HFFc6 (cell line): ENCODE results near the gene SUPT4H1. TPM values are rescaled to one million over a fixed set of nuclear protein-coding genes. Genes with fewer than 3 reads are reported as not detected.

Experiments
- DNase-seq: peaks from one replicate; pipeline ENCODE4 v3.0.0-alpha.2; 2018
- H3K27ac Mint-ChIP-seq: 2 replicates; pipeline ENCODE4 v1.8.0; 2020; ENCODE audit warnings: mild to moderate bottlenecking, mixed read lengths
- H3K27me3 Mint-ChIP-seq: 2 replicates; pipeline ENCODE4 v1.8.0; 2021; ENCODE audit warnings: mild to moderate bottlenecking, moderate library complexity, mixed read lengths; ENCODE audit not compliant: insufficient read depth
- H3K36me3 Mint-ChIP-seq: 2 replicates; pipeline ENCODE4 v1.8.0; 2021; ENCODE audit warnings: low read depth, mixed read lengths
- H3K4me1 Mint-ChIP-seq: 2 replicates; pipeline ENCODE4 v1.8.0; 2020; ENCODE audit warnings: low read depth, mixed read lengths
- H3K4me3 Mint-ChIP-seq: 2 replicates; pipeline ENCODE4 v1.8.0; 2020; ENCODE audit warnings: mild to moderate bottlenecking, moderate library complexity, mixed read lengths
- H3K9me3 Mint-ChIP-seq: 2 replicates; pipeline ENCODE4 v1.8.0; 2020; ENCODE audit warnings: mild to moderate bottlenecking, mixed read lengths
- total RNA-seq, 6 experiments: library from RNA; stranded (reverse); fragmentation: NEBNext Ultra II Directional; extraction: Animal tissue kit (Norgen Biotek cat#: 25700); gene quantifications; 2 replicates in 1 of 6; 3 replicates in 5 of 6; pipeline ENCODE4 v1.2.3, GENCODE V29; 2021
- TF ChIP-seq, protein P1 (sequence below): fragments of 200-600 bp; sonication (generic); IDR thresholded peaks from 2 replicates; pipeline ENCODE4 v1.5.0; 2021; ENCODE audit warnings: antibody characterized with exemption, mild to moderate bottlenecking

The SUPT4H1 gene
- total RNA-seq, 6 experiments from 2014 or later = 95.6 to 110 (median 105) TPM

DNA sequence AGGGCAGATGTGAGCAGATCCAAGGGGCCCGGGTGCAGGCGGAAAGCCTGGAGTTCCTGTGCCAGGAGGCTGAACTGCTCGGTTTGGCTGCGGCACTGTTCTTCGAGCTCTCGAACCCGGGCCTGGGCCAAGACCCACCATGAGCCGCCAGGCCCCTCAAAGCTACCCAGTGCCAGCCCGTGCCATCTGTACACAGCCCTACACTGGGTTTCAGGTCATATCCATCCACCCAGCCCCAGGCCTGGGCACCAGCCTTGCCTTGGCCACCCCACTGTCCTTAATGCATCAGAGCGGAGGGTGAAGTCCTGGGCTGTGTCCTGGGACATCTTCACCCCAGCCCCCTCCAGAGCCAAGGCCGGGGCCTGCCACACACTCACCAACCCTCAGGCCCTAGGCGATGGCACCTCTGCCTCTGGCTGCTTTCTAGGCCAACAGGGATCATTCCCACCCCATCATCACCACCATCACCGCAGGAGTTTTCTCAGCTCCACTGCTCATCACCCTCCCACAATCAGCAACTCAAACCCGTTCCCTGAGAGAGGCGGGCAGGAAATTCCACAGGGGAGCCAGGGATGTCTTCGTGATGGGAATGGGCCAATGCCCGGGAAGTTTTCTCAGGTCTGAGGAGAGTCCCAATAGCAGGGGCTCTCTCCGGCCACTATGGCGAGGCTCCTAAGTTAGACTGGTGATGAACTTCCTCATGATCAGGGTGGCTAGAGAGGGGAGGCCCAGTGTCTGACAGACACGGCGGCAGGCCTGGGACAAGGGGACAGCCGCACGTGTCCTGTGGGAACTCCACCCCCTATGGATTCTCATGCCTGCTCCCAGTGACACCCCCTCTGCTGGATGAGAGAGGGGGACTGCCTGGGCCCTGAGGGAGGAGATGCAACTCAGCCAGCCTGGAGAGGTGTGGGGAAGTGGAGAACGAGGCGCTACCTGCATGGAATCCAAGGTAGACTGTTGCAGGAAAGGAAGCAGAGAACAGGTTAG lies 32.5 kb downstream of the SUPT4H1 start:
- no peaks in the 10 kb centered on the region for H3K9me3 Mint-ChIP-seq
- peaks cover 6% of the 10 kb centered on the region for H3K4me1 Mint-ChIP-seq
- H3K4me3 Mint-ChIP-seq = no peak overlapping the region
- H3K36me3 Mint-ChIP-seq = no peaks in the 10 kb centered on the region
- no peak overlapping the region for H3K27ac Mint-ChIP-seq
- DNase-seq = no peak
- H3K27me3 Mint-ChIP-seq = peaks cover 14% of the 10 kb centered on the region
- TF ChIP-seq, protein P1, sequence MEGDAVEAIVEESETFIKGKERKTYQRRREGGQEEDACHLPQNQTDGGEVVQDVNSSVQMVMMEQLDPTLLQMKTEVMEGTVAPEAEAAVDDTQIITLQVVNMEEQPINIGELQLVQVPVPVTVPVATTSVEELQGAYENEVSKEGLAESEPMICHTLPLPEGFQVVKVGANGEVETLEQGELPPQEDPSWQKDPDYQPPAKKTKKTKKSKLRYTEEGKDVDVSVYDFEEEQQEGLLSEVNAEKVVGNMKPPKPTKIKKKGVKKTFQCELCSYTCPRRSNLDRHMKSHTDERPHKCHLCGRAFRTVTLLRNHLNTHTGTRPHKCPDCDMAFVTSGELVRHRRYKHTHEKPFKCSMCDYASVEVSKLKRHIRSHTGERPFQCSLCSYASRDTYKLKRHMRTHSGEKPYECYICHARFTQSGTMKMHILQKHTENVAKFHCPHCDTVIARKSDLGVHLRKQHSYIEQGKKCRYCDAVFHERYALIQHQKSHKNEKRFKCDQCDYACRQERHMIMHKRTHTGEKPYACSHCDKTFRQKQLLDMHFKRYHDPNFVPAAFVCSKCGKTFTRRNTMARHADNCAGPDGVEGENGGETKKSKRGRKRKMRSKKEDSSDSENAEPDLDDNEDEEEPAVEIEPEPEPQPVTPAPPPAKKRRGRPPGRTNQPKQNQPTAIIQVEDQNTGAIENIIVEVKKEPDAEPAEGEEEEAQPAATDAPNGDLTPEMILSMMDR = no peak

DNA sequence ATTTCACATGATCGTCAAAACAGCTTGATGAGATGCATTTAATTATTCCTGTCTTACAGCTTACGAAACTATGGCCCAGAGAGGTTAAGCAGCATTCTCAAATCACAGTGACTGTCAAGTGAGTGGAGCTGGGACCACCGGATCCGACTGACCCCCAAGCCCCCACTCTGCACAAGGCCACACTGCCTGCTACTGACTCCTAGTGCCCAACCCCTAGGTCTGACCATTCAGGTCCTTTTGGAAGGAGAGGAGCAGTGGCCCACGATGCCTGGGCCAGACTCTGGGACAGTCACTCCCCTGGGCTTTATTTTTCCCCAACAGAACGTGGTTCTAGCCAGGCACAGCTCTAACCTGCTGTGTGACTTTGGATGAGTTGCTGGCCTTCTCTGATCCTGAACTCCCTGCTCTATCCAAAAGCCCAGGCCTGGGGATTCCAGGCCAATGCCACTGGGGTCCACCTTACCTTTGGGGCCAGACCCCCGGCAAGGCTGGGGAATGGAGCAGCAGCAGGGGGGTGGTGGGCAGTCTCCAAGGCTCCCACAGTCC lies 33.3 kb downstream of the SUPT4H1 start:
- no peak overlapping the region for H3K27ac Mint-ChIP-seq
- peaks cover 14% of the 10 kb centered on the region for H3K27me3 Mint-ChIP-seq
- H3K4me1 Mint-ChIP-seq = peaks cover 6% of the 10 kb centered on the region
- no peak for DNase-seq
- H3K9me3 Mint-ChIP-seq = no peaks in the 10 kb centered on the region
- TF ChIP-seq, protein P1 = no peak
- no peak overlapping the region for H3K4me3 Mint-ChIP-seq
- no peaks in the 10 kb centered on the region for H3K36me3 Mint-ChIP-seq

DNA sequence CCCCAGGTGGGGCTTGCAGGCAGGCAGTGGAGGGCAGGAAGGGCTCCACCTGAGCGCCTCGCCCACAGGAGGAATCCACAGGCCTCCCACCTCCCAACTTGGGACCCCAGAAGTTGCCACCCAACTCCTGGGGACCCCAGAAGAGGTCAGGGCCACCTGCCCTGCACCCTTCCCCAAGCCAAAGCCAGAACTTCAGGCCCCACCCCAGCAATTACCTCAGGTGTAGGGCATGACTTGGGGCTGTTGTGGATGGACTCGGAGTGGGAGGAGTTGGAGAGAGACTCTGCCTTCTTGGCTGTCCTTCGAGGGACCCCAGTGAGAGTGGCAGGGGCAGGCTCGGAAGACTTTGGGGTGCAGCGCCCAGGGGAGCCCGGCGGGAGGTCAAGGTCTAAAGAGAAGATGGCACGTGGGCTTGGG lies 33.9 kb downstream of the SUPT4H1 start:
- TF ChIP-seq, protein P1 = no peak
- Mint-ChIP-seq H3K27me3 (peaks cover 14% of the 10 kb centered on the region), H3K27ac (no peak overlapping the region), H3K4me3 (no peak overlapping the region), H3K36me3 (no peaks in the 10 kb centered on the region), H3K9me3 (no peaks in the 10 kb centered on the region), H3K4me1 (peaks cover 6% of the 10 kb centered on the region)
- DNase-seq = no peak

DNA sequence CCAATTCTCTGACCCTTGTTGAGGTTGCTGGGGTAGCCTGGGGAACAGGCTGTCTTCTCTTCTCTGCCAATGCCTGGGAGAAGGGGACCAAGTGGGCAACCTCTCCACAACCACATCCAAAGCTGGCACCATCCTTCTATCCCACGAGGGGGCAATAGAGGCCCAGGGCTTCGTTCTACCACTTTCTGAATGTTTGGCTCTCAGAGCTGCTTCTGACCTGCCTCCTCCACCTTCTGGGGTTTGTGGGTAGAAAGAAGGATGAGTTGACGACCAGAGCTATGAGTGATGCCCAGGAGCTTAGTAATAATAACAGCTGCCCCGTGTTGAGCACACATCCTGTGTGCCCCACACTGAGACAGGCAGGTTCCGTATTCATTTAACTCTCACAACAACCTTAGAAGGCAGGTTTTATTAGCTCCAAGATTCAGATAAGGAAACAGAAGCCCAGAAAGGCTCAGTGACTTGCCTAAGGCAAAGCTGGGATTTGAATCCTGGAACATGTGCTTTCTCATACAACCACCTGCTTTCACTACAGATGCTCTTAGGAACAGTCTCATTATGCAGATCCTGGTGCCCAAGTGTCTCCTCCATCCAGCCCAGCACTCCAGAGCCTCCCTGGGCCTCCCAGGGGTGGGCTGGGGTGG lies 34.5 kb downstream of the SUPT4H1 start:
- H3K4me1 Mint-ChIP-seq = peaks cover 6% of the 10 kb centered on the region
- no peaks in the 10 kb centered on the region for H3K36me3 Mint-ChIP-seq
- peaks cover 16% of the 10 kb centered on the region for H3K27me3 Mint-ChIP-seq
- H3K4me3 Mint-ChIP-seq = no peak overlapping the region
- no peaks in the 10 kb centered on the region for H3K9me3 Mint-ChIP-seq
- no peak overlapping the region for H3K27ac Mint-ChIP-seq
- DNase-seq = peak; percentile 68
- TF ChIP-seq, protein P1 = peak; percentile 83

DNA sequence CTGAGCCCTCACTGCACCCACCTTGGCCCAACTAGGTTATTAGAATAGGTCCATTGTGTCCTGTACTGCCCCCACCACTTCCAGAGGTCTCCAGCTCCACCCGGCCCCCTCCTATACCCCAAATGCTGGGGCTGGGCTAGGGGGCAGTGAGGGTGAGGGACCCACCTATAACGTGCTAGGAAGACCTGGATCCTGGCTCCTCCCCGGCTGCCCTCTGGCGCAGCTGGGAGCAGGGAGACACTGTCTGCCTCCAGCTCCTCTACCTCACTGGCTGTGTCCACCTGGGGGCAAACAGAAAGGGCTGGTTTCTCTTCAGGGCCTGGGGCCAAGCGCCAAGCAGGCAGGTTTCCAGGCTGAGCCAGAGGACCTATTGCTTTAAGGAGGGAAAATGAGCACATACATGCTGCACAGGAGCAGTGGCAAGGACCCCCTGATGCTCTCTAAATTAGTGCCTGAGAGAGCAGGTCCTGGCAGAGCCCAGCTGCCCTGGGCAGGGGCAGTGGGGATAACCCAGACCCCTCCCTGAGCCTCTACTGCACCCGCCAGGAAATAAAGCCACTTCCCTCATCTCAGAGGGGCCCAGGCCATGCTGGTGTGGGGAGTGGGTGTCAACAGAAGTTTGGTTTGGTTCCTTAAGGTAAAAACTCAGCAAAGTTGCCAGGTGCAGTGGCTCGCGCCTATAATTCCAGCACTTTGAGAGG lies 35.6 kb downstream of the SUPT4H1 start:
- no peak overlapping the region for H3K4me3 Mint-ChIP-seq
- no peak overlapping the region for H3K27ac Mint-ChIP-seq
- peaks cover 16% of the 10 kb centered on the region for H3K27me3 Mint-ChIP-seq
- TF ChIP-seq, protein P1 = no peak
- H3K9me3 Mint-ChIP-seq = no peaks in the 10 kb centered on the region
- DNase-seq = no peak
- H3K4me1 Mint-ChIP-seq = peaks cover 6% of the 10 kb centered on the region
- H3K36me3 Mint-ChIP-seq = no peaks in the 10 kb centered on the region
